Measurements from ENCODE around the gene B9D2.

Gene B9D2

DNA sequence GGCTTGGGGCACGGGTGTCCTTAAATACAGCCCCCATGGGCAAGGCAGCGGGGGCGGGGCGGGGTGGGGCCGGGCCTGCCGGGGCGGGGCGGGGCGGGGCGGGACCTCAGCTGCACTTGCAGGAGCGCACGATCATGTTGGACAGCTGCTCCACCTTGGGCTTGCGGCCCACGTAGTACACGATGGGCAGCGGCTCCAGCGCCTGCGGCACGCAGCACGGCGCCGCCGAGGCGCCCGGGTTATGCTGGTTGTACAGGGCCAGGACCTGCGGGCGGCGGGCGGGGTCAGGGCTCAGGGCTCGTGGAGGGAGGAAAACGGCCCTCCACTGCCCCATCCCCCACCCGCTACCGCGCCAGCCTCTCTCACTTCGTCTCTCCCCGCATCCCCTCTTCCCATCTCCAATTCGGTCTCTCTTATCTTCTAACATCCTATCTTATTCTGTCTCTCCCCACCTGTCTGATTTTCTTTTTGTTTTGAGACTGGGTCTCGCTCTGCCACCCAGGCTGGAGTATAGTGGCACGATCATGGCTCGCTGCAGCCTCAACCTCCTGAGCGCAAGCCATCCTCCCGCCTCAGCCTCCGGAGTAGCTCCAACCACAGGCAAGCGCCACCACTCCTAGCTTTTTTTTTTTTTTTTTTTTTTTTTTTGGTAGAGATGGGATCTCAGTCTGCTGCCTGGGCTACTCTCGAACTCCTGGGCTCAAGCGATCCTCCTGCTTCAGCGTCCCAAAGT lies 32.8 kb downstream of the B9D2 start:
- H3K4me3 ChIP-seq (ENCODE audit: low read depth, low read length) = no peak overlapping the region
- no peak for DNase-seq (ENCODE audit: low read depth)
- in situ Hi-C loops (cut with HindIII; ENCODE audit: low sequenced_read_pairs) = no loop called here
- TF ChIP-seq, protein P1, sequence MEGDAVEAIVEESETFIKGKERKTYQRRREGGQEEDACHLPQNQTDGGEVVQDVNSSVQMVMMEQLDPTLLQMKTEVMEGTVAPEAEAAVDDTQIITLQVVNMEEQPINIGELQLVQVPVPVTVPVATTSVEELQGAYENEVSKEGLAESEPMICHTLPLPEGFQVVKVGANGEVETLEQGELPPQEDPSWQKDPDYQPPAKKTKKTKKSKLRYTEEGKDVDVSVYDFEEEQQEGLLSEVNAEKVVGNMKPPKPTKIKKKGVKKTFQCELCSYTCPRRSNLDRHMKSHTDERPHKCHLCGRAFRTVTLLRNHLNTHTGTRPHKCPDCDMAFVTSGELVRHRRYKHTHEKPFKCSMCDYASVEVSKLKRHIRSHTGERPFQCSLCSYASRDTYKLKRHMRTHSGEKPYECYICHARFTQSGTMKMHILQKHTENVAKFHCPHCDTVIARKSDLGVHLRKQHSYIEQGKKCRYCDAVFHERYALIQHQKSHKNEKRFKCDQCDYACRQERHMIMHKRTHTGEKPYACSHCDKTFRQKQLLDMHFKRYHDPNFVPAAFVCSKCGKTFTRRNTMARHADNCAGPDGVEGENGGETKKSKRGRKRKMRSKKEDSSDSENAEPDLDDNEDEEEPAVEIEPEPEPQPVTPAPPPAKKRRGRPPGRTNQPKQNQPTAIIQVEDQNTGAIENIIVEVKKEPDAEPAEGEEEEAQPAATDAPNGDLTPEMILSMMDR (IDR thresholded peaks at IDR 0.05; ENCODE audit: low read depth, low read length, missing control alignments) = no peak

DNA sequence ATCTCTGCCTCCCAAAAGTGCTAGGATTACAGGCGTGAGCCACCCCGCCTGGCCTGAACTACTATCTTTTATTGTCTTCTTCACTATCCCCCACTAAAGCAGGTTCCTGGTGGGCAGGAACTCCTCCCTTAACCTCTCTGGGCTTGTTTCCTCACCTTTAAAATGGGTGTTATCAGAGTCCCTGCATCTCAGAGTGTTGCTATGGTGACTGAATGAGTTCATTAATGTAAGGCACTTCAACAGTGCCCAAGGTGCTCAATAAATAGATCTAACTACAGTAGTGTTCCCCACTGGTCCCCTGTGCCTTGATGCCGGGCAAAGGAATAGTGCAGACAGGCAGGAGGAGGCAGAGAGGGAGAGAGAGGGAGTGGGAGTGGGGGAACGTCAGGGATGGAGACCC lies 33.5 kb downstream of the B9D2 start:
- DNase-seq (ENCODE audit: low read depth) = no peak
- in situ Hi-C loops (cut with HindIII; ENCODE audit: low sequenced_read_pairs) = no loop called here
- TF ChIP-seq, protein P1 (IDR thresholded peaks at IDR 0.05; ENCODE audit: low read depth, low read length, missing control alignments) = no peak
- H3K4me3 ChIP-seq (ENCODE audit: low read depth, low read length) = no peak overlapping the region

DNA sequence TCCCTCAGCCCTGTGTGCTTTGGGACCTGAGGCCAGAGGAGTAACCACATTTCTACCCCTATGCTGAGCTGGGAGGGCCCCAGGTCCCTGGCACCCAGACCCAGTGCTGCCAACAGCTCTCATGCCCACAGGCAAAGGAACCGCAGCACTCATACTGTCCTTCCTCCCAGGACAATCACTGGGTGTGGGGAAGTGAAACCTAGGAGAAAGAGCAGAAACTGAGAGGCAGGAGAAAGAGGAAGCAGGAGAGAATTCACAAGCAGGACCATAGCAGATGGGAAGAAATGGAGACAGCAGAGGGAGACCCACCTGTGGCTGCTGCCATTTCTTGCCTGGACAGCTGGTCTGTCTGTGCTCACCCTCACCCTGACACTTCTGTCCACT lies 35.1 kb downstream of the B9D2 start:
- H3K4me3 ChIP-seq (ENCODE audit: low read depth, low read length) = no peak overlapping the region
- no peak for DNase-seq (ENCODE audit: low read depth)
- TF ChIP-seq, protein P1 (IDR thresholded peaks at IDR 0.05; ENCODE audit: low read depth, low read length, missing control alignments) = no peak
- in situ Hi-C loops (cut with HindIII; ENCODE audit: low sequenced_read_pairs) = no loop called here

DNA sequence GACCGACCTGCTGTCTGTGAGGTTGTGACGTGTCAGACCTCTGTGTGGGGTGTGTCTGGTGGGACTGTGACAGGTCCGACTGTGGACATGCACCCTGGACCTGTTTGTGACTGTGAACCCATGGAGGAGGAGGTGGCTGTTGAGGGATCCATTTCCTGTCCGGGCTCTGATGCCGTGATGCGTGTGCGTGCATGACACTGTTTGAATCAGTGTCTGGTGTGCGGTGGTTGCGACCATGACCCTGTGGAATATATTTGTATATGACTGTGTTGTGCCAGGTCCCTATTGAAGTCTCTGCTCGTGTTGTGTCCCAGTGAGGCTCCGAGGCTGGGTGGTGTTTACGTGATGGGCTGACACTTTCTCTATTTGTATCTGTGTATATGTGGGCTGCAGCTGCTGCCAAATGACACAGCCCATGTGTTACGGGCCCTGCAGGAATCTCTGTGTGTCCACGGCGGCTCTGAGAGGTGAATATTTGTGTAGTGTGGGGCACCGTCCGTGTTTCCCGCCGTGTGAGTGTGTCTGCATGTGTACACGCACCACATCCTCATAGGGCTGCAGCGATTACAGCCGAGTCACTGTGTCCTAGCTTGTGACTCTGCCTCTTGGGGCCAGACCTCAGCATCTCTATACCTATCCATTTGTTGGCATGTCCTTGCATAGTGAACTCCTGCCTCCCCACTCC lies 35.6 kb downstream of the B9D2 start:
- TF ChIP-seq, protein P1 (IDR thresholded peaks at IDR 0.05; ENCODE audit: low read depth, low read length, missing control alignments) = no peak
- in situ Hi-C loops (cut with HindIII; ENCODE audit: low sequenced_read_pairs) = no loop called here
- no peak for DNase-seq (ENCODE audit: low read depth)
- H3K4me3 ChIP-seq (ENCODE audit: low read depth, low read length) = no peak overlapping the region

DNA sequence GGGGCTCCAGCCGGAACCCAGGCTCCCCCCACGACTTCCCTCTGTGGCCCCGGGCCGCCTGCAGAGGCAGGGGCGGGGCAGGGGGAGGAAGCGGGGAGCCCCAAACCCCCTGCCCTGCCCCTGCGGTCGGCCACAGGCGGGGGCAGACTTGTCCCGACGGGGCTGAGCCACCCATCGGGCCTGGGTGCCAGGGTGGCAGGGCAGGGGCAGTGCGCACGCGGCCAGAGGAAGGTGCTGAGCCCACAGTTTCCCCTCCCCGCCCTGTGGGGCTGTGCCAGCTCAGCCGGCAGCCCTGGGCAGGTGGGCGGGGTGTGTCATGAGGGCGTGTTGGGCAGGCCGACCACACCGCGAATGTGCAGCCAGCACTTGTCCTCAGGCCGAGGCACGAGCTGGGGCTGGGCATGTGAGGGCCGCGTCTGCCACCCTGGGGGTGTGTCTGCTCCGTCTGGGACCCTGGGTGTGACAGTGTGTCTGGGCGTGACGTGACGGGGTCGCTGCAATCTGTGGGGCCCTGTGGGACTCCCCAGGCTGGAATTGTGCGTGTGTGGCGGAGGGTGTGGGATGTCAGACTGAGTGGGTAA lies 36.3 kb downstream of the B9D2 start:
- no peak overlapping the region for H3K4me3 ChIP-seq (ENCODE audit: low read depth, low read length)
- in situ Hi-C loops (cut with HindIII; ENCODE audit: low sequenced_read_pairs) = no loop called here
- TF ChIP-seq, protein P1 (IDR thresholded peaks at IDR 0.05; ENCODE audit: low read depth, low read length, missing control alignments) = no peak
- no peak for DNase-seq (ENCODE audit: low read depth)

DNA sequence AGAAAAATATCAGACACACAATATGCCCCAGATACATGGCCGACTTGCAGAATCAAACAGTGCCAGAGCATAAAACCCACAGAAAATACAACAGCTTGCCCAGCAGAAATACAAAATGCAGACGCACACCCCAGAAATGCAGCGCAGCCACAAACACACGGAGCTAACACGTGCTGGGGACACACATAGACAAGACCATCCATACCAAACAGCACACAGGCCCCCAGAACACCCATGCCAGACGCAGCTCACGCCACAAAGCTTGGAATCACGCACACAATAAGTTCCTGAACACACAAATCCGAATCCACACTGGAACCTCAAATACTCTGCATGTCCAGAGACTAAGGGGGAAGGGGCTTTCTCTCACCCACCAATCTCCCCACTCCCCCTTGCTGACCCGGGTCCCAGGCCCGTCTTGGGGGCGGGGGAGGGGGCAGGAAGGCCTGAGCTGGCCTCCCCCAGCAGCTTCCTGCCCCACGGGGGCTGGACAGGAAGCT lies 36.8 kb downstream of the B9D2 start:
- in situ Hi-C loops (cut with HindIII; ENCODE audit: low sequenced_read_pairs) = no loop called here
- DNase-seq (ENCODE audit: low read depth) = no peak
- TF ChIP-seq, protein P1 (IDR thresholded peaks at IDR 0.05; ENCODE audit: low read depth, low read length, missing control alignments) = no peak
- no peak overlapping the region for H3K4me3 ChIP-seq (ENCODE audit: low read depth, low read length)
